ENCODE data around the gene DPP10.

Gene DPP10

GRCh38 chr2:114800371-114800770, 357.9 kb downstream of the DPP10 start:
- Histone ChIP-seq H2AFZ (ENCODE audit: low read depth, low read length) (no peak overlapping the region), H4K20me1 (ENCODE audit: insufficient read depth, low read length) (no peaks in the 10 kb centered on the region), H3K9ac (ENCODE audit: low read depth, low read length) (no peak overlapping the region), H3K4me3 (ENCODE audit: low read depth in 1 of 2, low read length in 2 of 2) (no peak overlapping the region), H3K79me2 (ENCODE audit: insufficient read depth, low read length) (no peaks in the 10 kb centered on the region), H3K36me3 (ENCODE audit: insufficient read depth, low read length) (no peaks in the 10 kb centered on the region), H3K27me3 (ENCODE audit: insufficient read depth, low read length, poor library complexity) (no peaks in the 10 kb centered on the region), H3K4me2 (ENCODE audit: insufficient read depth, low read length) (no peak overlapping the region), H3K4me1 (ENCODE audit: insufficient read depth, low read length) (no peaks in the 10 kb centered on the region), H3K9me3 (ENCODE audit: insufficient read depth, low read length, severe bottlenecking) (no peaks in the 10 kb centered on the region), H3K27ac (ENCODE audit: low read length) (no peak overlapping the region)
- ATAC-seq (ENCODE audit: insufficient read depth, low read depth) = no peak
- TF ChIP-seq CTCF (IDR thresholded peaks at IDR 0.05; ENCODE audit: borderline replicate concordance, extremely low read depth, low read length, poor library complexity, severe bottlenecking) = no peak
- no peak for TF ChIP-seq EZH2 (IDR thresholded peaks at IDR 0.05; ENCODE audit: borderline replicate concordance, low read depth, low read length, severe bottlenecking)
- no peak for DNase-seq

- Histone ChIP-seq H3K9ac (ENCODE audit: low read depth, low read length) (no peak overlapping the region), H3K36me3 (ENCODE audit: insufficient read depth, low read length) (no peaks in the 10 kb centered on the region), H3K9me3 (ENCODE audit: insufficient read depth, low read length, severe bottlenecking) (no peaks in the 10 kb centered on the region), H3K4me3 (ENCODE audit: low read depth in 1 of 2, low read length in 2 of 2) (no peak overlapping the region), H4K20me1 (ENCODE audit: insufficient read depth, low read length) (no peaks in the 10 kb centered on the region), H3K27ac (ENCODE audit: low read length) (no peak overlapping the region), H3K4me1 (ENCODE audit: insufficient read depth, low read length) (no peaks in the 10 kb centered on the region), H3K27me3 (ENCODE audit: insufficient read depth, low read length, poor library complexity) (no peaks in the 10 kb centered on the region), H3K79me2 (ENCODE audit: insufficient read depth, low read length) (no peaks in the 10 kb centered on the region), H3K4me2 (ENCODE audit: insufficient read depth, low read length) (no peak overlapping the region), H2AFZ (ENCODE audit: low read depth, low read length) (no peak overlapping the region)
- no peak for DNase-seq
- no peak for TF ChIP-seq EZH2 (IDR thresholded peaks at IDR 0.05; ENCODE audit: borderline replicate concordance, low read depth, low read length, severe bottlenecking)
- no peak for TF ChIP-seq CTCF (IDR thresholded peaks at IDR 0.05; ENCODE audit: borderline replicate concordance, extremely low read depth, low read length, poor library complexity, severe bottlenecking)
- ATAC-seq (ENCODE audit: insufficient read depth, low read depth) = no peak
These were observed 362.8 kb downstream of the DPP10 start for GRCh38 chr2:114805195-114805594.

GRCh38 chr2:114810092-114810491, 367.7 kb downstream of the DPP10 start:
- DNase-seq (no peak), ATAC-seq (ENCODE audit: insufficient read depth, low read depth) (no peak)
- H3K4me1 ChIP-seq (ENCODE audit: insufficient read depth, low read length) = no peaks in the 10 kb centered on the region
- no peaks in the 10 kb centered on the region for H3K27me3 ChIP-seq (ENCODE audit: insufficient read depth, low read length, poor library complexity)
- H3K36me3 ChIP-seq (ENCODE audit: insufficient read depth, low read length) = no peaks in the 10 kb centered on the region
- no peak overlapping the region for H3K4me3 ChIP-seq (ENCODE audit: low read depth in 1 of 2, low read length in 2 of 2)
- no peak overlapping the region for H2AFZ ChIP-seq (ENCODE audit: low read depth, low read length)
- no peaks in the 10 kb centered on the region for H3K79me2 ChIP-seq (ENCODE audit: insufficient read depth, low read length)
- no peak overlapping the region for H3K4me2 ChIP-seq (ENCODE audit: insufficient read depth, low read length)
- H3K27ac ChIP-seq (ENCODE audit: low read length) = no peak overlapping the region
- H3K9me3 ChIP-seq (ENCODE audit: insufficient read depth, low read length, severe bottlenecking) = no peaks in the 10 kb centered on the region
- no peak for TF ChIP-seq CTCF (IDR thresholded peaks at IDR 0.05; ENCODE audit: borderline replicate concordance, extremely low read depth, low read length, poor library complexity, severe bottlenecking)
- no peak for TF ChIP-seq EZH2 (IDR thresholded peaks at IDR 0.05; ENCODE audit: borderline replicate concordance, low read depth, low read length, severe bottlenecking)
- no peaks in the 10 kb centered on the region for H4K20me1 ChIP-seq (ENCODE audit: insufficient read depth, low read length)
- H3K9ac ChIP-seq (ENCODE audit: low read depth, low read length) = no peak overlapping the region

GRCh38 chr2:114812261-114812660, 369.8 kb downstream of the DPP10 start:
- ATAC-seq (ENCODE audit: insufficient read depth, low read depth) (no peak), DNase-seq (no peak)
- H3K4me2 ChIP-seq (ENCODE audit: insufficient read depth, low read length) = no peak overlapping the region
- H2AFZ ChIP-seq (ENCODE audit: low read depth, low read length) = no peak overlapping the region
- no peak overlapping the region for H3K9ac ChIP-seq (ENCODE audit: low read depth, low read length)
- H3K4me3 ChIP-seq (ENCODE audit: low read depth in 1 of 2, low read length in 2 of 2) = no peak overlapping the region
- H3K79me2 ChIP-seq (ENCODE audit: insufficient read depth, low read length) = no peaks in the 10 kb centered on the region
- H3K36me3 ChIP-seq (ENCODE audit: insufficient read depth, low read length) = no peaks in the 10 kb centered on the region
- no peaks in the 10 kb centered on the region for H3K27me3 ChIP-seq (ENCODE audit: insufficient read depth, low read length, poor library complexity)
- H3K27ac ChIP-seq (ENCODE audit: low read length) = no peak overlapping the region
- no peaks in the 10 kb centered on the region for H3K9me3 ChIP-seq (ENCODE audit: insufficient read depth, low read length, severe bottlenecking)
- TF ChIP-seq EZH2 (IDR thresholded peaks at IDR 0.05; ENCODE audit: borderline replicate concordance, low read depth, low read length, severe bottlenecking) (no peak), CTCF (IDR thresholded peaks at IDR 0.05; ENCODE audit: borderline replicate concordance, extremely low read depth, low read length, poor library complexity, severe bottlenecking) (no peak)
- H4K20me1 ChIP-seq (ENCODE audit: insufficient read depth, low read length) = no peaks in the 10 kb centered on the region
- H3K4me1 ChIP-seq (ENCODE audit: insufficient read depth, low read length) = no peaks in the 10 kb centered on the region

All from DND-41 (cell line).